GM23338 (cell line): ENCODE data around the gene SH3BP4. TPM values are rescaled to one million over a fixed set of nuclear protein-coding genes. Genes with fewer than 3 reads are reported as not detected.

Experiments used
- ATAC-seq: fragments of 200-7000 bp; cut with Tn5 transposase; 3 replicates; pipeline ENCODE4 v1.9.1; 2020
- DNase-seq: peaks from one replicate; pipeline ENCODE4 v3.0.0-alpha.2; 2015; ENCODE audit warnings: low spot score
- H2AFZ ChIP-seq: fragments of 200-600 bp; sonication (generic); 2 replicates; pipeline ENCODE4 v1.8.0; 2016; ENCODE audit warnings: antibody characterized with exemption, mild to moderate bottlenecking, moderate library complexity
- H3F3A ChIP-seq: fragments of 200-600 bp; sonication (generic); replicated peaks from 2 replicates; pipeline ENCODE4 v1.8.0; 2017; ENCODE audit warnings: antibody characterized with exemption, mixed run types, low read depth
- H3K27ac ChIP-seq: fragments of 200-600 bp; sonication (generic); 2 replicates; pipeline ENCODE4 v1.6.1; 2016; ENCODE audit warnings: low read depth
- H3K27me3 ChIP-seq: fragments of 200-600 bp; sonication (generic); 2 replicates; pipeline ENCODE4 v1.8.0; 2016; ENCODE audit warnings: mild to moderate bottlenecking, mixed run types, moderate library complexity; ENCODE audit not compliant: insufficient read depth
- H3K36me3 ChIP-seq: fragments of 200-600 bp; sonication (generic); 2 replicates; pipeline ENCODE4 v1.8.0; 2016; ENCODE audit warnings: mild to moderate bottlenecking; ENCODE audit not compliant: insufficient read depth
- H3K4me1 ChIP-seq: fragments of 200-600 bp; sonication (generic); 2 replicates; pipeline ENCODE4 v1.8.0; 2016; ENCODE audit warnings: mild to moderate bottlenecking, moderate library complexity; ENCODE audit not compliant: insufficient read depth
- H3K4me2 ChIP-seq: fragments of 200-600 bp; sonication (generic); 2 replicates; pipeline ENCODE4 v1.7.1; 2017; ENCODE audit warnings: mixed run types
- H3K4me3 ChIP-seq: fragments of 200-600 bp; sonication (generic); 2 replicates; pipeline ENCODE4 v1.6.1; 2016; ENCODE audit warnings: mixed run types
- H3K79me2 ChIP-seq: fragments of 200-600 bp; sonication (generic); replicated peaks from 2 replicates; pipeline ENCODE4 v1.8.0; 2017; ENCODE audit warnings: mild to moderate bottlenecking; ENCODE audit not compliant: insufficient read depth
- H3K9me2 ChIP-seq: fragments of 200-600 bp; sonication (generic); 2 replicates; pipeline ENCODE4 v1.8.0; 2017; ENCODE audit not compliant: insufficient read depth
- H4K20me1 ChIP-seq: fragments of 200-600 bp; sonication (generic); replicated peaks from 2 replicates; pipeline ENCODE4 v1.8.0; 2017; ENCODE audit warnings: mild to moderate bottlenecking; ENCODE audit not compliant: insufficient read depth
- H3K27ac Mint-ChIP-seq: 2 replicates; pipeline ENCODE4 v1.8.0; 2020; ENCODE audit warnings: inconsistent platforms, mild to moderate bottlenecking, moderate library complexity, mixed read lengths
- H3K27me3 Mint-ChIP-seq: 3 replicates; pipeline ENCODE4 v1.8.0; 2022; ENCODE audit warnings: low read depth, mild to moderate bottlenecking, moderate library complexity, mixed read lengths, inconsistent platforms; ENCODE audit not compliant: insufficient read depth, poor library complexity
- H3K36me3 Mint-ChIP-seq: 3 replicates; pipeline ENCODE4 v1.8.0; 2021; ENCODE audit warnings: low read depth, mild to moderate bottlenecking, inconsistent platforms, moderate library complexity, mixed read lengths
- H3K4me1 Mint-ChIP-seq: 3 replicates; pipeline ENCODE4 v1.8.0; 2020; ENCODE audit warnings: mild to moderate bottlenecking, inconsistent platforms, mixed read lengths
- H3K4me3 Mint-ChIP-seq: 3 replicates; pipeline ENCODE4 v1.8.0; 2021; ENCODE audit warnings: moderate library complexity, mild to moderate bottlenecking, inconsistent platforms, mixed read lengths
- H3K9me3 Mint-ChIP-seq: 3 replicates; pipeline ENCODE4 v1.8.0; 2020; ENCODE audit warnings: moderate library complexity, mild to moderate bottlenecking, inconsistent platforms, mixed read lengths
- CREB1 ChIP-seq: fragments of 250-450 bp; sonication (Bioruptor Pico); IDR thresholded peaks from 2 replicates; pipeline ENCODE4 v1.5.0; 2020; ENCODE audit warnings: low read depth, mild to moderate bottlenecking, moderate library complexity
- CTCF ChIP-seq, 2 experiments: fragments of 200-600 bp in 1 of 2; sonication (generic) in 1 of 2; conservative IDR thresholded peaks; 2 replicates each; pipeline versions ENCODE4 v1.5.1 to v1.6.1; 2016 to 2017; ENCODE audit warnings: antibody characterized with exemption in 2 of 2, low read depth in 2 of 2, mild to moderate bottlenecking in 2 of 2, moderate library complexity in 1 of 2
- ETS1 ChIP-seq: IDR thresholded peaks from 2 replicates; pipeline ENCODE4 v1.6.1; 2016; ENCODE audit warnings: antibody characterized with exemption
- EZH2phosphoT487 ChIP-seq: fragments of 200-600 bp; sonication (generic); IDR thresholded peaks from one replicate; pipeline ENCODE4 v1.8.1; 2018; ENCODE audit warnings: antibody characterized with exemption; ENCODE audit not compliant: unreplicated experiment
- NANOG ChIP-seq: IDR thresholded peaks from 2 replicates; pipeline ENCODE4 v1.6.1; 2016; ENCODE audit warnings: antibody characterized with exemption, borderline replicate concordance
- POLR2AphosphoS5 ChIP-seq: IDR thresholded peaks from 2 replicates; pipeline ENCODE4 v1.6.1; 2016; ENCODE audit warnings: antibody characterized with exemption, low read depth
- STAT1 ChIP-seq: IDR thresholded peaks from one replicate; pipeline ENCODE4 v1.6.1; 2016; ENCODE audit warnings: antibody characterized with exemption; ENCODE audit not compliant: unreplicated experiment
- ZNF331 ChIP-seq: fragments of 250-450 bp; sonication (Bioruptor Pico); IDR thresholded peaks from 2 replicates; pipeline ENCODE4 v1.5.0; 2020; ENCODE audit warnings: low read depth, mild to moderate bottlenecking, moderate library complexity
- polyA plus RNA-seq: library from polyadenylated mRNA; unstranded; fragments of >200 nt; fragmentation: Nextera tagmentation; extraction: Ambion mirVana; gene quantifications from 2 replicates; pipeline ENCODE4 v1.2.1, GENCODE V29; 2016
- total RNA-seq: library from RNA; depleted of rRNA; stranded (reverse); fragments of >200 nt; shearing (Covaris generic); gene quantifications from 2 replicates; pipeline ENCODE4 v1.2.3, GENCODE V29; 2014
- TF ChIP-seq, protein P1 (sequence below): fragments of 250-450 bp; sonication (Bioruptor Pico); IDR thresholded peaks from 2 replicates; pipeline ENCODE4 v1.5.0; 2020; ENCODE audit warnings: mild to moderate bottlenecking, moderate library complexity

Gene SH3BP4
- total and polyA plus RNA-seq, 2 experiments from 2014 or later, result 15.6 to 50.9 TPM

- TF ChIP-seq, protein P1, sequence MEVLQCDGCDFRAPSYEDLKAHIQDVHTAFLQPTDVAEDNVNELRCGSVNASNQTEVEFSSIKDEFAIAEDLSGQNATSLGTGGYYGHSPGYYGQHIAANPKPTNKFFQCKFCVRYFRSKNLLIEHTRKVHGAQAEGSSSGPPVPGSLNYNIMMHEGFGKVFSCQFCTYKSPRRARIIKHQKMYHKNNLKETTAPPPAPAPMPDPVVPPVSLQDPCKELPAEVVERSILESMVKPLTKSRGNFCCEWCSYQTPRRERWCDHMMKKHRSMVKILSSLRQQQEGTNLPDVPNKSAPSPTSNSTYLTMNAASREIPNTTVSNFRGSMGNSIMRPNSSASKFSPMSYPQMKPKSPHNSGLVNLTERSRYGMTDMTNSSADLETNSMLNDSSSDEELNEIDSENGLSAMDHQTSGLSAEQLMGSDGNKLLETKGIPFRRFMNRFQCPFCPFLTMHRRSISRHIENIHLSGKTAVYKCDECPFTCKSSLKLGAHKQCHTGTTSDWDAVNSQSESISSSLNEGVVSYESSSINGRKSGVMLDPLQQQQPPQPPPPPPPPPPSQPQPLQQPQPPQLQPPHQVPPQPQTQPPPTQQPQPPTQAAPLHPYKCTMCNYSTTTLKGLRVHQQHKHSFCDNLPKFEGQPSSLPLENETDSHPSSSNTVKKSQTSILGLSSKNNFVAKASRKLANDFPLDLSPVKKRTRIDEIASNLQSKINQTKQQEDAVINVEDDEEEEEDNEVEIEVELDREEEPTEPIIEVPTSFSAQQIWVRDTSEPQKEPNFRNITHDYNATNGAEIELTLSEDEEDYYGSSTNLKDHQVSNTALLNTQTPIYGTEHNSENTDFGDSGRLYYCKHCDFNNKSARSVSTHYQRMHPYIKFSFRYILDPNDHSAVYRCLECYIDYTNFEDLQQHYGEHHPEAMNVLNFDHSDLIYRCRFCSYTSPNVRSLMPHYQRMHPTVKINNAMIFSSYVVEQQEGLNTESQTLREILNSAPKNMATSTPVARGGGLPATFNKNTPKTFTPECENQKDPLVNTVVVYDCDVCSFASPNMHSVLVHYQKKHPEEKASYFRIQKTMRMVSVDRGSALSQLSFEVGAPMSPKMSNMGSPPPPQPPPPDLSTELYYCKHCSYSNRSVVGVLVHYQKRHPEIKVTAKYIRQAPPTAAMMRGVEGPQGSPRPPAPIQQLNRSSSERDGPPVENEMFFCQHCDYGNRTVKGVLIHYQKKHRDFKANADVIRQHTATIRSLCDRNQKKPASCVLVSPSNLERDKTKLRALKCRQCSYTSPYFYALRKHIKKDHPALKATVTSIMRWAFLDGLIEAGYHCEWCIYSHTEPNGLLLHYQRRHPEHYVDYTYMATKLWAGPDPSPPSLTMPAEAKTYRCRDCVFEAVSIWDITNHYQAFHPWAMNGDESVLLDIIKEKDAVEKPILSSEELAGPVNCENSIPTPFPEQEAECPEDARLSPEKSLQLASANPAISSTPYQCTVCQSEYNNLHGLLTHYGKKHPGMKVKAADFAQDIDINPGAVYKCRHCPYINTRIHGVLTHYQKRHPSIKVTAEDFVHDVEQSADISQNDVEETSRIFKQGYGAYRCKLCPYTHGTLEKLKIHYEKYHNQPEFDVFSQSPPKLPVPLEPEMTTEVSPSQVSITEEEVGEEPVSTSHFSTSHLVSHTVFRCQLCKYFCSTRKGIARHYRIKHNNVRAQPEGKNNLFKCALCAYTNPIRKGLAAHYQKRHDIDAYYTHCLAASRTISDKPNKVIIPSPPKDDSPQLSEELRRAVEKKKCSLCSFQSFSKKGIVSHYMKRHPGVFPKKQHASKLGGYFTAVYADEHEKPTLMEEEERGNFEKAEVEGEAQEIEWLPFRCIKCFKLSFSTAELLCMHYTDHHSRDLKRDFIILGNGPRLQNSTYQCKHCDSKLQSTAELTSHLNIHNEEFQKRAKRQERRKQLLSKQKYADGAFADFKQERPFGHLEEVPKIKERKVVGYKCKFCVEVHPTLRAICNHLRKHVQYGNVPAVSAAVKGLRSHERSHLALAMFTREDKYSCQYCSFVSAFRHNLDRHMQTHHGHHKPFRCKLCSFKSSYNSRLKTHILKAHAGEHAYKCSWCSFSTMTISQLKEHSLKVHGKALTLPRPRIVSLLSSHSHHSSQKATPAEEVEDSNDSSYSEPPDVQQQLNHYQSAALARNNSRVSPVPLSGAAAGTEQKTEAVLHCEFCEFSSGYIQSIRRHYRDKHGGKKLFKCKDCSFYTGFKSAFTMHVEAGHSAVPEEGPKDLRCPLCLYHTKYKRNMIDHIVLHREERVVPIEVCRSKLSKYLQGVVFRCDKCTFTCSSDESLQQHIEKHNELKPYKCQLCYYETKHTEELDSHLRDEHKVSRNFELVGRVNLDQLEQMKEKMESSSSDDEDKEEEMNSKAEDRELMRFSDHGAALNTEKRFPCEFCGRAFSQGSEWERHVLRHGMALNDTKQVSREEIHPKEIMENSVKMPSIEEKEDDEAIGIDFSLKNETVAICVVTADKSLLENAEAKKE (CRISPR knock-in tag), result no peak
- TF ChIP-seq CREB1 (CRISPR knock-in tag) (no peak), POLR2AphosphoS5 (no peak), ETS1 (no peak), STAT1 (no peak), NANOG (no peak)
Measured at GRCh38 chr2:235078182-235078581, 126.4 kb downstream of the SH3BP4 start (continued).

GRCh38 chr2:235078914-235079472, 127.2 kb downstream of the SH3BP4 start:
- TF ChIP-seq CREB1 (CRISPR knock-in tag) (no peak), CTCF (conservative IDR thresholded peaks at IDR 0.05; ENCODE audit: low read depth in 2 of 2) (no peak), EZH2phosphoT487 (no peak), ZNF331 (CRISPR knock-in tag) (no peak)

More at GRCh38 chr2:235078914-235079472, 127.2 kb downstream of the SH3BP4 start:
- no peaks in the 10 kb centered on the region for H3K9me3 Mint-ChIP-seq
- no peak overlapping the region for H3K27ac Mint-ChIP-seq
- ATAC-seq (no peak), DNase-seq (no peak)
- Histone ChIP-seq H3K9me2 (no peaks in the 10 kb centered on the region), H3K36me3 (no peaks in the 10 kb centered on the region), H3F3A (no peaks in the 10 kb centered on the region), H3K4me3 (no peak overlapping the region), H3K4me1 (peaks cover 5% of the 10 kb centered on the region; the same call in 1 of the 2 replicates), H4K20me1 (no peaks in the 10 kb centered on the region), H3K27ac (no peak overlapping the region), H2AFZ (no peak overlapping the region), H3K27me3 (no peaks in the 10 kb centered on the region), H3K4me2 (no peak overlapping the region), H3K79me2 (no peaks in the 10 kb centered on the region)
- peaks cover 3% of the 10 kb centered on the region; the same call in 2 of the 3 replicates for H3K4me1 Mint-ChIP-seq
- no peaks in the 10 kb centered on the region for H3K36me3 Mint-ChIP-seq
- no peaks in the 10 kb centered on the region for H3K27me3 Mint-ChIP-seq
- H3K4me3 Mint-ChIP-seq, result no peak overlapping the region
